ENCODE data around the gene HDAC3. TPM values are rescaled to one million over a fixed set of nuclear protein-coding genes. Genes with fewer than 3 reads are reported as not detected.

HDAC3 gene
- total RNA-seq, 2 donors from 2014 or later, result 53.5 to 56.2 TPM

GRCh38 chr5:141646026-141646425 lies 9.4 kb upstream of the HDAC3 start:
- no peak for TF ChIP-seq CTCF (IDR thresholded peaks at IDR 0.05)
- H3K36me3 ChIP-seq, result peaks cover 22% of the 10 kb centered on the region
- H3K27me3 ChIP-seq (replicated peaks; ENCODE audit: insufficient read depth), result no peaks in the 10 kb centered on the region
- no peak for ATAC-seq (ENCODE audit: insufficient number of reproducible peaks, low FRiP score, low read depth)
- peaks cover 7 to 10% of the 10 kb centered on the region in 2 donors for H3K4me1 ChIP-seq (ENCODE audit: control insufficient read depth in 1 of 2, low read depth in 2 of 2)
- no peaks in the 10 kb centered on the region for H3K9me3 ChIP-seq
- DNase-seq (ENCODE audit: low spot score), result no peak
- H3K4me3 ChIP-seq, result no peak overlapping the region
- H3K27ac ChIP-seq, result no peak overlapping the region

GRCh38 chr5:141641634-141642267 lies 5.1 kb upstream of the HDAC3 start:
- TF ChIP-seq CTCF (IDR thresholded peaks at IDR 0.05), result no peak
- H3K4me3 ChIP-seq, result no peak overlapping the region
- H3K27me3 ChIP-seq (replicated peaks; ENCODE audit: insufficient read depth), result no peaks in the 10 kb centered on the region
- DNase-seq (ENCODE audit: low spot score) (no peak), ATAC-seq (ENCODE audit: insufficient number of reproducible peaks, low FRiP score, low read depth) (no peak)
- no peaks in the 10 kb centered on the region for H3K9me3 ChIP-seq
- H3K4me1 ChIP-seq (ENCODE audit: control insufficient read depth in 1 of 2, low read depth in 2 of 2), result peaks cover 0 to 8% of the 10 kb centered on the region in 2 donors
- H3K36me3 ChIP-seq, result peaks cover 21% of the 10 kb centered on the region
- no peak overlapping the region for H3K27ac ChIP-seq

- no peak for ATAC-seq (ENCODE audit: insufficient number of reproducible peaks, low FRiP score, low read depth)
- no peak for TF ChIP-seq CTCF (IDR thresholded peaks at IDR 0.05)
- Histone ChIP-seq H3K9me3 (no peaks in the 10 kb centered on the region), H3K4me1 (ENCODE audit: control insufficient read depth in 1 of 2, low read depth in 2 of 2) (peaks cover 3 to 12% of the 10 kb centered on the region in 2 donors), H3K27ac (no peak overlapping the region), H3K36me3 (peaks cover 11% of the 10 kb centered on the region), H3K27me3 (replicated peaks; ENCODE audit: insufficient read depth) (no peaks in the 10 kb centered on the region), H3K4me3 (no peak overlapping the region)
- DNase-seq (ENCODE audit: low spot score), result no peak
These were observed 4.0 kb upstream of the HDAC3 start for GRCh38 chr5:141640698-141641097.

GRCh38 chr5:141640051-141640415 lies 3.4 kb upstream of the HDAC3 start:
- Histone ChIP-seq H3K27me3 (replicated peaks; ENCODE audit: insufficient read depth) (no peaks in the 10 kb centered on the region), H3K4me1 (ENCODE audit: control insufficient read depth in 1 of 2, low read depth in 2 of 2) (peaks cover 8 to 19% of the 10 kb centered on the region in 2 donors), H3K27ac (no peak overlapping the region), H3K4me3 (no peak overlapping the region), H3K36me3 (peaks cover 4% of the 10 kb centered on the region), H3K9me3 (no peaks in the 10 kb centered on the region)
- TF ChIP-seq CTCF (IDR thresholded peaks at IDR 0.05), result no peak
- ATAC-seq (ENCODE audit: insufficient number of reproducible peaks, low FRiP score, low read depth) (no peak), DNase-seq (ENCODE audit: low spot score) (no peak)

- no peak overlapping the region for H3K4me3 ChIP-seq
- H3K27me3 ChIP-seq (replicated peaks; ENCODE audit: insufficient read depth), result no peaks in the 10 kb centered on the region
- H3K4me1 ChIP-seq (ENCODE audit: control insufficient read depth in 1 of 2, low read depth in 2 of 2), result peaks cover 9 to 24% of the 10 kb centered on the region in 2 donors
- H3K27ac ChIP-seq, result no peak overlapping the region
- DNase-seq (ENCODE audit: low spot score) (no peak), ATAC-seq (ENCODE audit: insufficient number of reproducible peaks, low FRiP score, low read depth) (no peak)
- H3K36me3 ChIP-seq, result peaks cover 3% of the 10 kb centered on the region
- no peak for TF ChIP-seq CTCF (IDR thresholded peaks at IDR 0.05)
- no peaks in the 10 kb centered on the region for H3K9me3 ChIP-seq
These were observed 2.9 kb upstream of the HDAC3 start for GRCh38 chr5:141639357-141640050.
